CD14-positive monocyte (primary cell): Measurements from ENCODE around the gene GIMAP8. TPM values are rescaled to one million over a fixed set of nuclear protein-coding genes. Genes with fewer than 3 reads are reported as not detected.

ENCODE experiments used
- DNase-seq, 3 donors: peaks; one replicate each; pipeline ENCODE4 v3.0.0-alpha.2; 2011 to 2022
- H2AFZ ChIP-seq: 2 replicates; pipeline ENCODE4 v1.6.0; 2012; ENCODE audit warnings: mild to moderate bottlenecking, low read depth, low read length, inconsistent platforms; ENCODE audit not compliant: insufficient read depth, poor library complexity, severe bottlenecking
- H3K27ac ChIP-seq, 2 donors: 1 replicate in 1 of 2; 2 replicates in 1 of 2; pipeline ENCODE4 v1.5.1; 2012 to 2013; ENCODE audit warnings: low read length in 2 of 2, control low read depth in 1 of 2, inconsistent platforms in 1 of 2, low read depth in 1 of 2, mild to moderate bottlenecking in 1 of 2
- H3K27me3 ChIP-seq, 2 donors: one replicate each; pipeline versions ENCODE4 v1.6.0 to v1.6.1; 2011 to 2013; ENCODE audit warnings: low read length in 2 of 2; ENCODE audit not compliant: control insufficient read depth in 2 of 2, insufficient read depth in 2 of 2
- H3K36me3 ChIP-seq, 2 donors: replicated peaks in 1 of 2; 1 replicate in 1 of 2; 2 replicates in 1 of 2; pipeline versions ENCODE4 v1.5.1 to v1.6.1; 2012 to 2013; ENCODE audit warnings: low read length in 2 of 2, control low read depth in 1 of 2, inconsistent platforms in 1 of 2, mild to moderate bottlenecking in 1 of 2; ENCODE audit not compliant: insufficient read depth in 2 of 2, control insufficient read depth in 1 of 2
- H3K4me1 ChIP-seq, 2 donors: 1 replicate in 1 of 2; 2 replicates in 1 of 2; pipeline versions ENCODE4 v1.5.1 to v1.6.1; 2012 to 2013; ENCODE audit warnings: low read length in 2 of 2, control low read depth in 1 of 2, inconsistent platforms in 1 of 2, mild to moderate bottlenecking in 1 of 2, moderate library complexity in 1 of 2; ENCODE audit not compliant: insufficient read depth in 2 of 2, control insufficient read depth in 1 of 2
- H3K4me2 ChIP-seq: replicated peaks from 2 replicates; pipeline ENCODE3; 2012; ENCODE audit warnings: low read length, moderate library complexity, mild to moderate bottlenecking; ENCODE audit not compliant: poor library complexity, severe bottlenecking; ENCODE audit errors: extremely low read depth
- H3K4me3 ChIP-seq, 3 experiments: fragments of 200-600 bp in 1 of 3; sonication (generic) in 1 of 3; replicated peaks in 1 of 3; 1 replicate in 2 of 3; 2 replicates in 1 of 3; pipeline ENCODE4 v1.5.1; 2011 to 2013; ENCODE audit warnings: low read length in 3 of 3, mild to moderate bottlenecking in 3 of 3, control low read depth in 2 of 3, low read depth in 2 of 3, inconsistent platforms in 1 of 3, moderate library complexity in 1 of 3
- H3K79me2 ChIP-seq: 2 replicates; pipeline ENCODE4 v1.6.0; 2012; ENCODE audit warnings: mild to moderate bottlenecking, control low read depth, inconsistent platforms, low read length, moderate library complexity; ENCODE audit not compliant: insufficient read depth
- H3K9ac ChIP-seq: 2 replicates; pipeline ENCODE4 v1.6.0; 2017; ENCODE audit warnings: low read length, mild to moderate bottlenecking; ENCODE audit not compliant: insufficient read depth, poor library complexity, severe bottlenecking
- H3K9me3 ChIP-seq, 2 donors: replicated peaks in 1 of 2; 1 replicate in 1 of 2; 2 replicates in 1 of 2; pipeline versions ENCODE4 v1.5.1 to v1.6.1; 2012 to 2013; ENCODE audit warnings: low read length in 2 of 2, control low read depth in 1 of 2; ENCODE audit not compliant: control insufficient read depth in 1 of 2, insufficient read depth in 1 of 2
- H4K20me1 ChIP-seq: 2 replicates; pipeline ENCODE4 v1.6.0; 2012; ENCODE audit warnings: mild to moderate bottlenecking, low read length, control low read depth, moderate library complexity; ENCODE audit not compliant: insufficient read depth
- H3K27ac Mint-ChIP-seq, 7 donors: one replicate each; pipeline ENCODE4 v1.8.0; 2020; ENCODE audit warnings: mild to moderate bottlenecking in 7 of 7, mixed read lengths in 7 of 7, moderate library complexity in 6 of 7, inconsistent platforms in 2 of 7
- H3K27me3 Mint-ChIP-seq, 3 donors: one replicate each; pipeline ENCODE4 v1.8.0; 2021 to 2022; ENCODE audit warnings: low read depth in 3 of 3, mild to moderate bottlenecking in 3 of 3, mixed read lengths in 3 of 3, moderate library complexity in 3 of 3, inconsistent platforms in 1 of 3
- H3K36me3 Mint-ChIP-seq, 2 donors: one replicate each; pipeline ENCODE4 v1.8.0; 2020; ENCODE audit warnings: mixed read lengths in 2 of 2, inconsistent platforms in 1 of 2, mild to moderate bottlenecking in 1 of 2
- H3K4me1 Mint-ChIP-seq: one replicate; pipeline ENCODE4 v1.8.0; 2020; ENCODE audit warnings: mild to moderate bottlenecking, mixed read lengths
- H3K4me3 Mint-ChIP-seq, 2 donors: one replicate each; pipeline ENCODE4 v1.8.0; 2020; ENCODE audit warnings: mild to moderate bottlenecking in 2 of 2, mixed read lengths in 2 of 2, moderate library complexity in 1 of 2
- H3K9me3 Mint-ChIP-seq, 7 donors: one replicate each; pipeline ENCODE4 v1.8.0; 2020 to 2022; ENCODE audit warnings: mixed read lengths in 7 of 7, mild to moderate bottlenecking in 6 of 7, moderate library complexity in 6 of 7, inconsistent platforms in 2 of 7
- WGBS: methylation state at CpG from one replicate; pipeline ENCODE4 v1.1.5; 2013; ENCODE audit warnings: missing lambda C conversion rate; ENCODE audit not compliant: insufficient coverage; 5-methylcytosine and 5-hydroxymethylcytosine counted together
- intact Hi-C, 2 donors: fragments of 100-400 bp; cut with micrococcal nuclease; formaldehyde crosslinking; loops; one replicate each; pipeline versions ENCODE4 v1.15.0 to v1.15.1; 2023
- polyA plus RNA-seq, 3 donors: library from polyadenylated mRNA; depleted of rRNA in 1 of 3; unstranded in 2 of 3; stranded (reverse) in 1 of 3; fragments of 300-500 nt in 2 of 3; fragments of >200 nt in 1 of 3; fragmentation: Illumina TruSeq in 2 of 3; gene quantifications; 1 replicate in 2 of 3; 2 replicates in 1 of 3; pipeline ENCODE4 v1.2.3, GENCODE V29; 2012 to 2021
- TF ChIP-seq, protein P1 (sequence below): fragments of 200-600 bp; IDR thresholded peaks from one replicate; pipeline ENCODE4 v1.8.0; 2022; ENCODE audit warnings: antibody characterized with exemption, mild to moderate bottlenecking

Gene GIMAP8
- polyA plus RNA-seq, 3 donors = 12.0 to 26.8 (median 22.5) TPM

- Histone ChIP-seq H3K9me3 (peaks cover 13 to 40% of the 10 kb centered on the region in 2 donors), H3K4me3 (no peak overlapping the region), H3K27ac (peak overlapping the region in 1 of 2 donors; percentile 64), H3K4me1 (peaks cover 24 to 39% of the 10 kb centered on the region in 2 donors), H3K9ac (no peak overlapping the region), H3K4me2 (no peak overlapping the region), H3K36me3 (peaks cover 31 to 98% of the 10 kb centered on the region in 2 donors), H2AFZ (no peak overlapping the region), H3K27me3 (no peaks in the 10 kb centered on the region), H4K20me1 (peaks cover 92% of the 10 kb centered on the region), H3K79me2 (peaks cover 100% of the 10 kb centered on the region)
- TF ChIP-seq, protein P1, sequence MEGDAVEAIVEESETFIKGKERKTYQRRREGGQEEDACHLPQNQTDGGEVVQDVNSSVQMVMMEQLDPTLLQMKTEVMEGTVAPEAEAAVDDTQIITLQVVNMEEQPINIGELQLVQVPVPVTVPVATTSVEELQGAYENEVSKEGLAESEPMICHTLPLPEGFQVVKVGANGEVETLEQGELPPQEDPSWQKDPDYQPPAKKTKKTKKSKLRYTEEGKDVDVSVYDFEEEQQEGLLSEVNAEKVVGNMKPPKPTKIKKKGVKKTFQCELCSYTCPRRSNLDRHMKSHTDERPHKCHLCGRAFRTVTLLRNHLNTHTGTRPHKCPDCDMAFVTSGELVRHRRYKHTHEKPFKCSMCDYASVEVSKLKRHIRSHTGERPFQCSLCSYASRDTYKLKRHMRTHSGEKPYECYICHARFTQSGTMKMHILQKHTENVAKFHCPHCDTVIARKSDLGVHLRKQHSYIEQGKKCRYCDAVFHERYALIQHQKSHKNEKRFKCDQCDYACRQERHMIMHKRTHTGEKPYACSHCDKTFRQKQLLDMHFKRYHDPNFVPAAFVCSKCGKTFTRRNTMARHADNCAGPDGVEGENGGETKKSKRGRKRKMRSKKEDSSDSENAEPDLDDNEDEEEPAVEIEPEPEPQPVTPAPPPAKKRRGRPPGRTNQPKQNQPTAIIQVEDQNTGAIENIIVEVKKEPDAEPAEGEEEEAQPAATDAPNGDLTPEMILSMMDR = no peak
- 100% methylated on average over 1 of the region's 1 CpG for WGBS
- Mint-ChIP-seq H3K4me1 (peaks cover 64% of the 10 kb centered on the region), H3K36me3 (peaks cover 84 to 90% of the 10 kb centered on the region in 2 donors), H3K9me3 (peaks cover 30 to 57% (median 42%) of the 10 kb centered on the region in 7 donors), H3K27ac (peak overlapping the region in 4 of 7 donors; percentile 12 to 92 (median 52)), H3K27me3 (no peaks in the 10 kb centered on the region), H3K4me3 (no peak overlapping the region)
- DNase-seq = no peak
- intact Hi-C loops = no loop called here
These were observed 7.8 kb downstream of the GIMAP8 start for GRCh38 chr7:150458235-150458634.

DNA sequence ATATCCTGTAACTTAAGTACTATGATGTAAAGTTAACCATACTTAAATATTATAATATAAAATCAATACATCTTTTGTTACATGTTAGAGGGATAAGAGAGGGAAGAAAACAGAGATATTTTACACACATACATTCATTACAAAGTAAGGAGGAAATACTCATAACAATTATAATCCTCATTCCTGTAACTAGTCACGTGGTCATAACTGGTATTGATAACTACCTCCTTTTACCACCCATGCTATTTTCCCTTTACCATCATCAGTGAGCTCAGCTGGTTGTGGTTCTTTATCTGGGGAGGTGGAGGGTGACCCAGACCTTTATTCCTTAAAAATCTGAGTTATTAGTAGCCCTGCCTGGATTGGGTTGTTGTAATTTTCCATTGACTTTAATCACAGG, 8.3 kb downstream of the GIMAP8 start:
- Histone ChIP-seq H3K27me3 (no peaks in the 10 kb centered on the region), H3K79me2 (peaks cover 100% of the 10 kb centered on the region), H2AFZ (no peak overlapping the region), H3K4me1 (peaks cover 24 to 39% of the 10 kb centered on the region in 2 donors), H4K20me1 (peaks cover 92% of the 10 kb centered on the region), H3K36me3 (peaks cover 36 to 98% of the 10 kb centered on the region in 2 donors), H3K9ac (no peak overlapping the region), H3K27ac (peak overlapping the region in 1 of 2 donors; percentile 38), H3K4me2 (no peak overlapping the region), H3K9me3 (peaks cover 17 to 40% of the 10 kb centered on the region in 2 donors), H3K4me3 (no peak overlapping the region)
- H3K36me3 Mint-ChIP-seq = peaks cover 84 to 90% of the 10 kb centered on the region in 2 donors
- intact Hi-C loops = no loop called here
- WGBS = no CpG with 5 or more reads among the region's 1 CpG
- DNase-seq = no peak
- H3K27ac Mint-ChIP-seq = peak overlapping the region in 1 of 7 donors; percentile 22
- H3K4me1 Mint-ChIP-seq = peaks cover 64% of the 10 kb centered on the region
- H3K9me3 Mint-ChIP-seq = peaks cover 32 to 61% (median 43%) of the 10 kb centered on the region in 7 donors
- no peak overlapping the region for H3K4me3 Mint-ChIP-seq
- H3K27me3 Mint-ChIP-seq = no peaks in the 10 kb centered on the region
- TF ChIP-seq, protein P1 = no peak
